Calu3 (cell line): Measurements from ENCODE around the gene LINC00305. TPM values are rescaled to one million over a fixed set of nuclear protein-coding genes. Genes with fewer than 3 reads are reported as not detected.
A peak's percentile ranks its signal among the peaks of the same experiment; 100 is the strongest.

ENCODE experiments used
- BruUV-seq: library from RNA; stranded (reverse); fragments of 400-500 nt; replicated peaks from 2 replicates; lab custom pipeline; 2021; lab: Mats Ljungman, UMichigan
- CTCF ChIA-PET: fragments of 300-600 bp; sonication (Branson Sonifier 250); formaldehyde crosslinking; loops from one replicate; lab custom pipeline; 2022; ENCODE audit warnings: antibody characterized with exemption; lab: Charles Lee
- DNase-seq: peaks from one replicate; pipeline ENCODE4 v3.0.0; 2022
- H3K27ac Mint-ChIP-seq: one replicate; pipeline ENCODE4 v1.8.0; 2022; ENCODE audit warnings: mixed read lengths; ENCODE audit not compliant: unreplicated experiment
- H3K27me3 Mint-ChIP-seq: one replicate; pipeline ENCODE4 v1.8.0; 2022; ENCODE audit warnings: mixed read lengths; ENCODE audit not compliant: unreplicated experiment
- H3K36me3 Mint-ChIP-seq: one replicate; pipeline ENCODE4 v1.8.0; 2022; ENCODE audit warnings: mild to moderate bottlenecking, moderate library complexity, mixed read lengths; ENCODE audit not compliant: insufficient read depth, unreplicated experiment
- H3K4me1 Mint-ChIP-seq: one replicate; pipeline ENCODE4 v1.8.0; 2022; ENCODE audit warnings: mild to moderate bottlenecking, low read depth, mixed read lengths; ENCODE audit not compliant: unreplicated experiment
- H3K4me3 Mint-ChIP-seq: one replicate; pipeline ENCODE4 v1.8.0; 2022; ENCODE audit warnings: mild to moderate bottlenecking, low read depth, moderate library complexity, mixed read lengths; ENCODE audit not compliant: unreplicated experiment
- H3K9me3 Mint-ChIP-seq: one replicate; pipeline ENCODE4 v1.8.0; 2022; ENCODE audit warnings: low read depth, mixed read lengths; ENCODE audit not compliant: unreplicated experiment
- intact Hi-C: fragments of 100-400 bp; cut with micrococcal nuclease; formaldehyde crosslinking; loops from one replicate; pipeline ENCODE4 v1.10.0; 2022; ENCODE audit not compliant: unreplicated experiment
- total RNA-seq: library from RNA; stranded (reverse); gene quantifications from 2 replicates; pipeline ENCODE4 v1.2.3, GENCODE V29; 2022
- TF ChIP-seq, protein P1 (sequence below): fragments of 200-600 bp; IDR thresholded peaks from one replicate; pipeline ENCODE4 v1.8.0; 2022; ENCODE audit warnings: antibody characterized with exemption; ENCODE audit not compliant: unreplicated experiment

The LINC00305 gene
- total RNA-seq, 1 experiment from 2014 or later, result not detected

DNA sequence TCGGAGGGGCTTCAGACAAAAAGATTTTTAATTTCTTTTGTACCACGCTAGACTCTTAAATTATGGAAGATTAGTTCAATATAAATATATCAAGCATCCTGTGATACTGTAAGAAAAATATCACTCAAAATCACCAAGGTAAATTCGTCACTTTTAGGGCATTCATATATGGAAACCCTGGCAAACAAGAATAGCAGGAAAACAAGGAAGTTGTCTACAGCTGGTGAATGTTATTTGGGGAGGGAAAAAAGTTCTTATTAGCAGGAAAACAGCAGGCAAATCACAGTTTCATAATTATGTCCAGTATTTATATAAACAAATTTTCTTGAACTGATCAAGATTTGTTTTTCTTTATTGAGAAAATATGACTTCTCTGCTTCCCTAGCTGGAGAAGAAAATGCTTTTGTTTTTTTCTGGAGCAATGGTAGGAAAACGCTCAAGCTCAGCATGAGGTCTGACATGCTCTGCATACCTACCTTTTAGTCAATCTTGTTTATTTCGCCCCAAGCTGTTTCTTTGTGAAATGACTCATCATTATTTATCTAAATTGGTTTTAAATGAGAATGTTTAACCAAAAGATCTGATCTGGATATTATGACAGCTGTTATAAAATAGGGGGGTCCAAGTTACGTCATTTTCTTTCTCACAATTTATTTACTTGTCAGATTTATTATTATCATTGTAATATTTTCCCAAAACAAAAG, 14.7 kb downstream of the LINC00305 start:
- H3K4me1 Mint-ChIP-seq, result no peaks in the 10 kb centered on the region
- intact Hi-C loops, result no loop called here
- DNase-seq, result peak; percentile 8
- no peak overlapping the region for H3K27ac Mint-ChIP-seq
- CTCF ChIA-PET, result interaction anchor here (1.6 kb wide), 1 partner anchor 14 kb away, joined by 4 read pairs; no protein-coding TSS in a partner anchor
- TF ChIP-seq, protein P1, sequence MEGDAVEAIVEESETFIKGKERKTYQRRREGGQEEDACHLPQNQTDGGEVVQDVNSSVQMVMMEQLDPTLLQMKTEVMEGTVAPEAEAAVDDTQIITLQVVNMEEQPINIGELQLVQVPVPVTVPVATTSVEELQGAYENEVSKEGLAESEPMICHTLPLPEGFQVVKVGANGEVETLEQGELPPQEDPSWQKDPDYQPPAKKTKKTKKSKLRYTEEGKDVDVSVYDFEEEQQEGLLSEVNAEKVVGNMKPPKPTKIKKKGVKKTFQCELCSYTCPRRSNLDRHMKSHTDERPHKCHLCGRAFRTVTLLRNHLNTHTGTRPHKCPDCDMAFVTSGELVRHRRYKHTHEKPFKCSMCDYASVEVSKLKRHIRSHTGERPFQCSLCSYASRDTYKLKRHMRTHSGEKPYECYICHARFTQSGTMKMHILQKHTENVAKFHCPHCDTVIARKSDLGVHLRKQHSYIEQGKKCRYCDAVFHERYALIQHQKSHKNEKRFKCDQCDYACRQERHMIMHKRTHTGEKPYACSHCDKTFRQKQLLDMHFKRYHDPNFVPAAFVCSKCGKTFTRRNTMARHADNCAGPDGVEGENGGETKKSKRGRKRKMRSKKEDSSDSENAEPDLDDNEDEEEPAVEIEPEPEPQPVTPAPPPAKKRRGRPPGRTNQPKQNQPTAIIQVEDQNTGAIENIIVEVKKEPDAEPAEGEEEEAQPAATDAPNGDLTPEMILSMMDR, result no peak
- no TSS peak for BruUV-seq
- no peak overlapping the region for H3K4me3 Mint-ChIP-seq
- no peaks in the 10 kb centered on the region for H3K36me3 Mint-ChIP-seq
- H3K9me3 Mint-ChIP-seq, result peaks cover 5% of the 10 kb centered on the region
- H3K27me3 Mint-ChIP-seq, result no peaks in the 10 kb centered on the region

- peaks cover 5% of the 10 kb centered on the region for H3K9me3 Mint-ChIP-seq
- H3K4me1 Mint-ChIP-seq, result no peaks in the 10 kb centered on the region
- CTCF ChIA-PET, result no interaction called here
- no peak overlapping the region for H3K27ac Mint-ChIP-seq
- no TSS peak for BruUV-seq
- no peak overlapping the region for H3K4me3 Mint-ChIP-seq
- intact Hi-C loops, result no loop called here
- H3K27me3 Mint-ChIP-seq, result no peaks in the 10 kb centered on the region
- no peaks in the 10 kb centered on the region for H3K36me3 Mint-ChIP-seq
- DNase-seq, result no peak
- TF ChIP-seq, protein P1, result no peak
These were observed 16.0 kb downstream of the LINC00305 start for GRCh38 chr18:64132871-64133270.

GRCh38 chr18:64131314-64131713, 17.6 kb downstream of the LINC00305 start:
- no TSS peak for BruUV-seq
- no peaks in the 10 kb centered on the region for H3K27me3 Mint-ChIP-seq
- TF ChIP-seq, protein P1, result no peak
- no peaks in the 10 kb centered on the region for H3K4me1 Mint-ChIP-seq
- intact Hi-C loops, result no loop called here
- CTCF ChIA-PET, result no interaction called here
- peaks cover 3% of the 10 kb centered on the region for H3K9me3 Mint-ChIP-seq
- H3K4me3 Mint-ChIP-seq, result no peak overlapping the region
- no peaks in the 10 kb centered on the region for H3K36me3 Mint-ChIP-seq
- no peak for DNase-seq
- no peak overlapping the region for H3K27ac Mint-ChIP-seq

GRCh38 chr18:64127172-64127571, 21.7 kb downstream of the LINC00305 start:
- Mint-ChIP-seq H3K27ac (no peak overlapping the region), H3K4me3 (no peak overlapping the region), H3K4me1 (no peaks in the 10 kb centered on the region), H3K9me3 (no peaks in the 10 kb centered on the region), H3K27me3 (no peaks in the 10 kb centered on the region), H3K36me3 (no peaks in the 10 kb centered on the region)
- no peak for DNase-seq
- intact Hi-C loops, result no loop called here
- CTCF ChIA-PET, result no interaction called here
- TF ChIP-seq, protein P1, result no peak
- no TSS peak for BruUV-seq
